GM19455 (cell line): Measurements from ENCODE around the gene OMA1.

Experiments
- ATAC-seq: cut with Tn5 transposase; IDR thresholded peaks from one replicate; pipeline ENCODE4 v1.9.1; 2021; ENCODE audit not compliant: unreplicated experiment

The OMA1 gene

DNA sequence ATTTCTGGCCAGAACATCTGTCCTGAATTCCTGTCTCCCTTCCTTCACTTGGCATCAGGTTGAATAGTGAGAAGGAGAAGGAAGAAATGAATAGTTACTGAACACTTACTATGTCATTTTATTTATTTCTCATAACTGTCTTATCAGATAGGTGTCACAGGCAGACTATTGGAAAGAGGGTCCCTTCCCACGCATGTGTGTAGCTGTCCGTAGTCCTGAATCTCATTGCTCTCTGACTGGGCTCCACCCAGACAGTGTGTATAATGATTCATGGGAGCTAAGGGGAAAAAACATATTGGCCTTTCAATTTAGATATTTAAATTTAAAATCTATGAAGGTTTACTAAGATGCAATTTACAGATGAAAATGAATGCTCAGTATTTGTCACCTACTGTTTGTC, 86.1 kb downstream of the OMA1 start:
- ATAC-seq, result no peak

DNA sequence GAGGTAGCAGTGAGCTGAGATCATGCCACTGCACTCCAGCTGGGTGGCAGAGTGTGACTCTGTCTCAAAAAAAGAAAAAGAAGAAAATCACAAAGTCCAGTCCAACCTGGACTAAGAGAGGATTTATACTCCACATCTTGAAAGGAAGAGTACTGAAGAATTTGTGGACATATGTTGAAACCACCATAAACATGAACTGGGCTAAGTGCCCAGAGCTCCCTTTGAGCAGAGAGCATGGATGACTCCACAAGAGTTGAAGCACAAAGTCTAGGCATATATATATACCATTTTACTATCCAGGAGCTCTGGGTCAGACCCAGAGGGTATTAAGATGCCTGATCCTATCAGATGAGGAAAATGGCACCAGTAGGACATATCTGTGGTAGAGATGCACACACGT, 86.6 kb downstream of the OMA1 start:
- ATAC-seq, result no peak

DNA sequence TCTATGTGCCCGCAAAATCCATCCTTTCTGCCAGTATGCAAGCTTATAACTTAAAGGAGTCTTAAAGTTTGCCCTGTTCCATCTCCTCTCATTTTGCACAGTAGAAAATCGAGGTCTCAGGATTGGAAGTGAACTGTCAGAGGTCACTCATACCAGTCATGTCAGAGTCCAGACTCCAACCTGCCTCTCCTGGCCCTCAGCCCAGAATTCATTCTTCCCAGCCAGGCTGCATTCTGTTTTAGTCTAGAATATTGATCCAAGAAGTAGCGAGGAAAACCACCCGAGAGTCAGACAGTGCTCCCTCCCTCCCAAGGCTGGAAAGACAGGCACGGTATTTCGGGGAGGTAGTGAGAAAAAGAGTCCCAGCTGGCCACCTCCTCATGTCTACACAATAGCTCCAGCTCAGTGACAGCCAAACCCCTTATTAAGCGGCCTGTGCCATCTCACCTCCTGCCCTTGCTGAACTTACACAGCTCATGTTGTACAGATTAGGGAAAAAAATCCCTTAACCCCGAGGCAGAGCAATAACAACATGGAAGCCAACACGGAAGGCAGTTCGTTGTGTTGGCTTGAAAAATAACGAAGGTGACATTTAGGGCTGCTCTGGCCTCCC, 89.4 kb downstream of the OMA1 start:
- no peak for ATAC-seq

GRCh38 chr1:58456470-58456869, 90.1 kb downstream of the OMA1 start:
- ATAC-seq, result no peak

GRCh38 chr1:58454807-58455206, 91.7 kb downstream of the OMA1 start:
- ATAC-seq, result no peak

GRCh38 chr1:58454385-58454784, 92.1 kb downstream of the OMA1 start:
- no peak for ATAC-seq

DNA sequence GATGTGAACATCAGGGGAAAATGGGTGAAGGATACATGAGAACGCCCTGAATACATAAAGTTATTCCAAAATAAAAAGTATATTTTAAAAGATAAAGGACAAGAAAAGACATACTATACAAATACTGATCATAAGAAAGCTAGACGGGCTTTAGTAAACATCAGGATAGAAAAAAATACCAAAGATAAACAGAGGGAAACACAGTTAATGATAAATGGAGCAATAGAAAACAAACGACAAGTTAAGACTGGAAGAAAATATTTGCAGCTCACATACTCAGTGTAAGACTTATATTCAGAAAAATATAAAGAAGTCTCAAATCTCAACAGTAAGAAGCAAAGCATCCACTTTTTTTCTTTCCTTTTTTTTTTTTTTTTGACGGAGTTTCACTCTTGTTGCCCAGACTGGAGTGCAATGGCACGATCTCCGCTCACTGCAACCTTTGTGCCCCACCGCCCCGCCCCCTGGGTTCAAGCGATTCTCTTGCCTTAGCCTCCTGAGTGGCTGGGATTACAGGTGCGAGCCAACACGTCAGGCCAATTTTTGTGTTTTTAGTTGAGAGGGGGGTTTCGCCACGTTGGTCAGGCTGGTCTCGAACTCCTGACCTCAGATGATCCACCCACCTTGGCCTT, 94.8 kb downstream of the OMA1 start:
- ATAC-seq, result no peak

- no peak for ATAC-seq
These were observed 98.6 kb downstream of the OMA1 start for GRCh38 chr1:58447886-58448285.

DNA sequence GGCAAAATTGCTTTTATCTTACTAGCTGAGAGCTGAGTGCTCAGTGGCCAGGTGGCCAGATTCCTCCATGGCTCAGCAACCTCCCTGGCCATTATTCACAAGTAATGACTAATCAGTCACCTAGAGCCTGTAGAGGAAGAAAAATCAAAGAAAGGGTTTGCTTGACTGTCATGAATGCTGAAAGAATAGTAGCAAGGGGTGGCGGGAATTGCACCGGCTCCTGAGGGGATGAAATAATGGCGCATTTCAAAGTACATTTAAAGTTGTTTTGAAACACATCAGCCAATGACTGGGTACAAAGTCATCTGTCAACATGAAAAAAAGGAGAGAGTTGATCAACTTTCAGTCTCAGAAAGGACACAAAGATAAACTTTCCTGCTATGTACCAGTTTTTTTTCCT, 99.5 kb downstream of the OMA1 start:
- ATAC-seq, result no peak

GRCh38 chr1:58446368-58446767, 100.2 kb downstream of the OMA1 start:
- ATAC-seq, result no peak

DNA sequence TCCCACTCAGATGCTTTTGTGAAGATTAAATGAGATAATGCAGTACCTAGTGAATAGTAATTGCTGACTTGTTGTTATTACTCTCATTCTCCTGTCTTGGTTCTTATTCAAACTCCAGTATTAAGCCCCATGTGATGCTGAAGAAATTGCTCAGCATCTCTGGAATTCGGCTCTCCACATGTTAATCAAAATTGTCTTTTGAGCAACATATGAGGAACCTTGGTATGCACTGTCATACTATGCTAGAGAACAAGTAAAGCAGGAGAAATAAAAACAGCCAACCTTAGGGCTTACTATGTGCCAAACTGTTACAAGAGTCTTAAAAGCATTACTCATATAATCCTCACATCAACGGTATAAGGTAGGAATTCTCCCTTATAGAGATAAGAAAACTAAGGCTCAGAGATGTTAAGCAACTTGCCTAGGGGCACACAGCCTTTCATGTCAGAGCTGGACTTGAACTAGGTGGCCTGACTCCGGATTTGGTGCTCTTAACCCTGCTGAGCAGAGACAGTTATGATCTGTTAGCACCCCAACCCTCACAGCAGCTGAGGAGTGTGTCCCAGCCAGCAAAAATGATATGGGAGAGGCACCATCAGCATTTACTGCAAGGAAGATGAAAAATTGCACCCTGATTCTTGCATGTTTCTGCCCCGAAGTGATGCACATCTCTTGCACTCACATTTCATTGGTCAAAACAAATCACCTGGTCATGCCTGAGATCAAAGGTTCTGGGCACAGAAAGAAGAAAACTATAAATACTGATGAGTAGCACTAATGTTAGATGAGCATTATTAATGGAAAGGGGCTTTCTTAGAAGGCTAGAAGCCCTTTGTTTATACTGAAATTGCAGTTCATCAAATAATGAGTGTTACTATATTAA, 102.3 kb downstream of the OMA1 start:
- no peak for ATAC-seq

DNA sequence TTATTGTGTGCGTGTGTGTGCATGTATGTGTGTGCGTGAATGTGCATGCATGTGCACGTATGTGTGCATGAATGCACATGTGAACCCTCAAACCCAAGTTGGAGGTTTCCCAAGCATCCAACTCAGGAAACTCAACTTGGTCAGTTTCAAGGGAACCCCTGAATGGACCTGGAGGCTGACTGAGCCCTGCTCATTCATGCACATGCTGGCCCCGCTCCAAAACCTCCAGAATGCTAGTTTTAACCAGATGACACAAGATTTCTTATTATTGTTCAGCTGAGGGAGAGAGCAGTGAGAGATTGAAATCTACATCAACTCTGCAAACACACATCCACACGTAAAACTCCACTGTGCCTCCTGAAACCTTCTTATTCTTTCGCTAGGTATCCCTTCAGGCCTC, 104.4 kb downstream of the OMA1 start:
- no peak for ATAC-seq

- ATAC-seq, result no peak
These were observed 104.8 kb downstream of the OMA1 start for GRCh38 chr1:58441699-58442098.

- ATAC-seq, result no peak
These were observed 105.8 kb downstream of the OMA1 start for GRCh38 chr1:58440696-58441095.

DNA sequence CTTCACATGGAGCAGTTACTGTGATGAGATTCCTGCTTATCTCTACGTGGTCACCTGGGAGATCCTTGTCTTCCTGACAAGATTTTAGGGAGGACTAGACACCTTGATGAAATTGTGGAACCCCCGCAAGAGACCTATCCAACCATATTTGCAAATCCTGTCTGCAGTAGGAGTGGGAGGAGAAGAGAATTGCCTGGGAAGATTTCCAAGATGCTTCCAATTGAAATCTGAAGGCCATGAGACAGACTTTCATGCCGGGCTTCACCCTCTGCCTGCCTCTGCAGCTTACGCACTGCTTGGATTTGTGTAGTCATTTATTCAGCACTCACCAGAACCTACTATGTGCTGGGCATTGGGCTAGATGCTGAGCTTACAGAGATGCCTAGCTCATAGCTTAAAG, 106.6 kb downstream of the OMA1 start:
- no peak for ATAC-seq

GRCh38 chr1:58438468-58438867, 108.1 kb downstream of the OMA1 start:
- no peak for ATAC-seq

DNA sequence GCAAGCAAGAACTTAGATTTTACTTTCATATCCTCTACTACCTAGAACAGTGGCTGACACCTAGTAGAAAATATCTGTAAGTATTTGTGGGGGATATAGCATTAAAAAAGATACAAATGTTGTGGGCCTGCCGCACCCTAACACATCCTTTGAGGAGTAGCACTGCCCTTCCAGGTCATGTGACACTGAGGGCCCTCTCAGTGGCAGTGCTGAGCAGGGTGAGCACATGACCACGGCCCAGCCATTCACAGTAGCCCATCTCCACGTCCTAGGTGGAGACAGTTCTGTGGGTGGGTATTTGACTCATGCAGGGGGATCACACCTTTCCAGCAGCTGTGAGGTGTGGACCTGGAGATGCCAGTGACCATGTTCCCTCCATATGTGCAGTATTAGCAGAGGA, 108.9 kb downstream of the OMA1 start:
- no peak for ATAC-seq

GRCh38 chr1:58436615-58437297, 109.8 kb downstream of the OMA1 start:
- ATAC-seq, result no peak

GRCh38 chr1:58435376-58435775, 111.2 kb downstream of the OMA1 start:
- no peak for ATAC-seq

DNA sequence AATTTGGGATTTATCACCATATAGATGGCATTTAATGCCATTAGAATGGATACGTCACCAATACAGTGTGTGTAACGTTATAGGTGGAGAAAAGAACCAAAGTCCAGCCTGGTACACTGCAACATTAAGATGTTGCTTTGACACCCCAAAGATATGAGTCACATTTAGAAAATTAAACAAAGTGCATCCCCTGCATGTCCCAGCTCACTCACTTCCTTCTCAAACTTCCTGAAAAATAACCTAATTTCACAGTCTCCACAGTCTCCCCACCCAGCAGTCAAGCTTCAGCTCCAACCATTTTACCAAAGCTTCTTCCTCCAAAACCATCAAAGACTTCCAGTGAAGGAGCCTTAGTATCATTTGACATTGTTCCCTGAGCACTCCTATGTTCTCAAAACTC, 111.9 kb downstream of the OMA1 start:
- ATAC-seq, result no peak

DNA sequence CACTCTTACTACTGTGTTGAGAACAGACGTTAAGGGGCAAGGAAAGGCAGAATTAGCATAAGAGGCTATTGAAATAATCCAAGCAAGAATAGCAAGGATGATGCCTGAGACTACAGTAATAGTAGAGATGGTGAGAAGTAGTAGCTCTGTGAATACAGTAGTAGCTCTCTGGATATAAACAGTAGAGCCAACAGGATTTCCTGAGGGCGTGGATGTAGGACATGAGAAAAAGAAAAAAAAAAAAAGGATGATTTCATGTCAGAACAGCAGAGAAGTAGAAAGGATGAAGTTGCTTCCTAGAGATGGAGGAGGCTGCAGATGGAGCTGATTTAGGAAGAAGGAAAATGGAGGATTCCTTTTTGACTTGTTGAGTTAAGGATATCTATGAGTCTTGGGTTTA, 112.3 kb downstream of the OMA1 start:
- no peak for ATAC-seq
